Mucosa of descending colon (tissue), 3 donors: ENCODE data around the gene MICOS13. TPM values are rescaled to one million over a fixed set of nuclear protein-coding genes. Genes with fewer than 3 reads are reported as not detected.

ENCODE experiments used
- ATAC-seq: fragments of 200-7000 bp; cut with Tn5 transposase; one replicate; pipeline ENCODE4 v1.9.1; 2020; ENCODE audit warnings: mild to moderate bottlenecking, moderate library complexity
- DNase-seq, 3 donors: peaks; one replicate each; pipeline ENCODE4 v3.0.0-alpha.2; 2020
- H3K36me3 ChIP-seq: fragments of 200-600 bp; one replicate; pipeline ENCODE4 v1.8.0; 2021; ENCODE audit warnings: low read depth, mild to moderate bottlenecking
- H3K4me1 ChIP-seq: fragments of 200-600 bp; one replicate; pipeline ENCODE4 v1.8.0; 2021; ENCODE audit warnings: low read depth, mild to moderate bottlenecking
- H3K4me3 ChIP-seq: fragments of 200-600 bp; one replicate; pipeline ENCODE4 v1.8.0; 2021; ENCODE audit warnings: mild to moderate bottlenecking
- H3K9me3 ChIP-seq: fragments of 200-600 bp; one replicate; pipeline ENCODE4 v1.8.0; 2021; ENCODE audit warnings: mild to moderate bottlenecking
- CTCF ChIP-seq: fragments of 200-600 bp; IDR thresholded peaks from one replicate; pipeline ENCODE4 v1.8.0; 2022; ENCODE audit warnings: antibody characterized with exemption, mild to moderate bottlenecking
- intact Hi-C, 2 donors: fragments of 100-400 bp; cut with DNase I in 1 of 2; cut with micrococcal nuclease in 1 of 2; formaldehyde crosslinking; loops; one replicate each; pipeline versions ENCODE4 v1.11.0 to v1.11.1; 2022; cut with DNase I, micrococcal nuclease
- total RNA-seq, 3 donors: library from RNA; stranded (reverse); fragmentation: NEBNext Ultra II Directional in 2 of 3; extraction: Animal tissue kit (Norgen Biotek cat#: 25700) in 2 of 3; gene quantifications; one replicate each; pipeline versions ENCODE4 v1.2.1 to v1.2.4, GENCODE V29; 2021 to 2023
- donor health status: DM: no; HTN: no; CAD: no; lungs with moderate emphysema.
- donor health status: DM: no; HTN: no; CAD: no.
- donor health status: DM: no; HTN: yes; CAD: no.

The MICOS13 gene
- total RNA-seq, 3 donors from 2014 or later = 70.1 to 73.7 (median 70.9) TPM

- Histone ChIP-seq H3K4me1 (no peaks in the 10 kb centered on the region), H3K9me3 (no peaks in the 10 kb centered on the region), H3K4me3 (no peak overlapping the region), H3K36me3 (peaks cover 31% of the 10 kb centered on the region)
- TF ChIP-seq CTCF = no peak
- ATAC-seq (no peak), DNase-seq (no peak)
- intact Hi-C loops = no loop called here
These were observed 29.0 kb downstream of the MICOS13 start for GRCh38 chr19:5651361-5651760.

GRCh38 chr19:5648464-5648863 lies 31.9 kb downstream of the MICOS13 start:
- DNase-seq (no peak), ATAC-seq (no peak)
- no peak overlapping the region for H3K4me3 ChIP-seq
- H3K4me1 ChIP-seq = no peaks in the 10 kb centered on the region
- no peaks in the 10 kb centered on the region for H3K9me3 ChIP-seq
- intact Hi-C loops = no loop called here
- no peak for TF ChIP-seq CTCF
- peaks cover 27% of the 10 kb centered on the region for H3K36me3 ChIP-seq

- no peak for TF ChIP-seq CTCF
- intact Hi-C loops = no loop called here
- H3K36me3 ChIP-seq = peaks cover 24% of the 10 kb centered on the region
- no peaks in the 10 kb centered on the region for H3K4me1 ChIP-seq
- no peak overlapping the region for H3K4me3 ChIP-seq
- H3K9me3 ChIP-seq = no peaks in the 10 kb centered on the region
- ATAC-seq = no peak
- no peak for DNase-seq
These were observed 33.6 kb downstream of the MICOS13 start for GRCh38 chr19:5646703-5647102.

GRCh38 chr19:5645409-5645808 lies 34.9 kb downstream of the MICOS13 start:
- intact Hi-C loops = no loop called here
- Histone ChIP-seq H3K4me1 (no peaks in the 10 kb centered on the region), H3K9me3 (no peaks in the 10 kb centered on the region), H3K4me3 (no peak overlapping the region), H3K36me3 (peaks cover 15% of the 10 kb centered on the region)
- DNase-seq (no peak), ATAC-seq (no peak)
- TF ChIP-seq CTCF = no peak

- ATAC-seq (no peak), DNase-seq (no peak)
- peaks cover 11% of the 10 kb centered on the region for H3K36me3 ChIP-seq
- TF ChIP-seq CTCF = no peak
- H3K9me3 ChIP-seq = no peaks in the 10 kb centered on the region
- no peak overlapping the region for H3K4me3 ChIP-seq
- intact Hi-C loops = no loop called here
- H3K4me1 ChIP-seq = no peaks in the 10 kb centered on the region
These were observed 36.3 kb downstream of the MICOS13 start for GRCh38 chr19:5644037-5644436.

GRCh38 chr19:5643060-5643459 lies 37.3 kb downstream of the MICOS13 start:
- Histone ChIP-seq H3K4me1 (no peaks in the 10 kb centered on the region), H3K4me3 (no peak overlapping the region), H3K36me3 (peaks cover 11% of the 10 kb centered on the region), H3K9me3 (no peaks in the 10 kb centered on the region)
- TF ChIP-seq CTCF = no peak
- DNase-seq = no peak
- no peak for ATAC-seq
- intact Hi-C loops = no loop called here
